ENCODE measurements around the gene CD36. TPM values are rescaled to one million over a fixed set of nuclear protein-coding genes. Genes with fewer than 3 reads are reported as not detected.
"Not testable (repeated sequence)": the region's sequence is repeated elsewhere in the genome, so short reads cannot be mapped to it uniquely, and the experiment has no call there.

Gene CD36
- total RNA-seq, 2 donors from 2014 or later, result 120 to 152 TPM

GRCh38 chr7:80646083-80646865 is 7.8 kb downstream of the CD36 start:
- no peak for DNase-seq (ENCODE audit: low spot score)
- intact Hi-C loops (cut with DNase I), result loop anchor here in 1 of 2 donors (10.0 kb wide), 1 partner anchor 211 kb away; no protein-coding TSS in a partner anchor

GRCh38 chr7:80647436-80647835 is 9.0 kb downstream of the CD36 start:
- DNase-seq (ENCODE audit: low spot score), result no peak
- intact Hi-C loops (cut with DNase I), result loop anchor here in 1 of 2 donors (10.0 kb wide), 1 partner anchor 213 kb away; no protein-coding TSS in a partner anchor

GRCh38 chr7:80648031-80648600 is 9.7 kb downstream of the CD36 start:
- intact Hi-C loops (cut with DNase I), result loop anchor here in 1 of 2 donors (10.0 kb wide), 1 partner anchor 213 kb away; no protein-coding TSS in a partner anchor
- no peak for DNase-seq (ENCODE audit: low spot score)

GRCh38 chr7:80649011-80649410 is 10.6 kb downstream of the CD36 start:
- intact Hi-C loops (cut with DNase I), result loop anchor here in 1 of 2 donors (10.0 kb wide), 1 partner anchor 214 kb away; no protein-coding TSS in a partner anchor
- DNase-seq (ENCODE audit: low spot score), result no peak

DNA sequence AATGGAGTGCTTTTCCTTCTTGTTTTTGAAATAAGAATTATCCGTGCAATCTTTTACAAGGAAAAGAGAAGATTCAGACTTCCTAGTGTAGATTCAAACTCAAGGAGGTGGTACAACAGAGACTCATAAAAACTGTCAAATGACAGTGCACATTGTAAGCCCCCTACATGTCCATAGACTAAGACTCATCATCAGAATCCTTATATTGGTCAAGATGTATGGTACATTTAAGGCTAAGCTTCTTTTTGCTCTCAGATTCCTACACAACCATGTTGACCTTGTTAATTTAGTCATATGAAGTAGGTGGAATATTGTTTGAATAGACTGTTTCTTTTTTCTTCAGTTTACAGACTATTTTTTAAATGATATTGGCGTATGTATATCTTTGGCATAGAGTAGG is 11.6 kb downstream of the CD36 start:
- intact Hi-C loops (cut with DNase I), result loop anchor here in 1 of 2 donors (10.0 kb wide), 1 partner anchor 105 kb away; no protein-coding TSS in a partner anchor
- no peak for DNase-seq (ENCODE audit: low spot score)

DNA sequence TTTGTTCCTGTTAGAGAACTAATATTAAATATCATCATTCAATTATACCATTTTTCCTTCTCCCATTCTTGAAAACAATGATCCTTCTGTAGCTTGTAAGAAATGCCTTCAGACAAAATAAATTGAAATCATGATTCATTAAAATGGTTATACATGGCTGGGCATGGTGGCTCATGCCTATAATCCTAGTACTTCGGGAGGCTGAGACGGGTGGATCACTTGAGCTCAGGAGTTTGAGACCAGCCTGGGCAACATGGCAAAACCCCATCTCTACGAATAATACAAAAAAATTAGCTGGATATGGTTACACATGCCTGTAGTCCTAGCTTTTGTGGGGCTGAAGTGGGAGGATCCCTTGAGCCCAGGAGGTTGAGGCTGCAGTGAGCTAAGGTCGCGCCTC is 13.0 kb downstream of the CD36 start:
- no peak for DNase-seq (ENCODE audit: low spot score)
- intact Hi-C loops (cut with DNase I), result loop anchor here in 1 of 2 donors (10.0 kb wide), 1 partner anchor 107 kb away; no protein-coding TSS in a partner anchor

DNA sequence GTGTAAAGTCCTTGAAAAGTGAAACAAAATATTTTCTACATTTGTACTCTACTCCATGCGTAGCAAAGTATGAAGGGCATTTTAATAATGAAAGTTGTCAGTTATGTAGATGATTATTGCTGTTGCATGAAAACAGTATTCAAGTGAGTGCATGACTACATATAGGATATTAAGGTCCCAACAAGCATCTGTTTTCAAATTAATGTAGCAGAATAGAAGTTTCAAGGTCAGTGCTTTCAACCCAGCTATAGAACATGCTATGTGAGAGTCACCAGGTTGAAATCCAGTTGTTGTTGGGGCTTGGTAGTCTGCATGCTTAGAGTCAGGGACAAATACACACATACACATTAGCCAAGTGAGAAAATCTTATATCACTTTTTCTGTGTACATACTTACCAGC is 14.8 kb downstream of the CD36 start:
- intact Hi-C loops (cut with DNase I), result loop anchor here in 1 of 2 donors (10.0 kb wide), 1 partner anchor 108 kb away; no protein-coding TSS in a partner anchor
- DNase-seq (ENCODE audit: low spot score), result no peak

- intact Hi-C loops (cut with DNase I), result loop anchor here in 1 of 2 donors (10.0 kb wide), 1 partner anchor 110 kb away; no protein-coding TSS in a partner anchor
- DNase-seq (ENCODE audit: low spot score), result no peak
Measured at GRCh38 chr7:80654887-80655340, 16.5 kb downstream of the CD36 start.

DNA sequence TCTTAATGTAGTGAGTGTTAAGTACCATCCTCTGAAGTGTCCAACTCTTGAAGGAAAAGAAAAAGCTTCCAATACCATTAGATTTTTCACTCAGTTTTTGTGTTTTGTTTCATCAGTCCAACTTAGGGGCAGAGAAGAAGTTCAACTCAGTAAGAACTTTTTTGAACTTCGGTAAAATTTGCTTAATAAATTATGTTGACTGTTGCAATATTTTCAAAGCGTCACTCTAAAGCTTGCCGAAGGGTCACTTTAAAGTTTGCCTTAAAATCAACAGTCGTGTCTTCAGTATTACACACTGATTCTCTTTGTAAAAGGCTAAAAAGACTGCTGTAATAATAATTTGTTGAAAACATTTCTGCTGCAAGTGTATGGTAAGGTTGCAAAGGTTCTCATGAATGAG is 17.6 kb downstream of the CD36 start:
- DNase-seq (ENCODE audit: low spot score), result no peak
- intact Hi-C loops (cut with DNase I), result loop anchor here in 1 of 2 donors (10.0 kb wide), 1 partner anchor 111 kb away; no protein-coding TSS in a partner anchor

- intact Hi-C loops (cut with DNase I), result loop anchor here (2.0 to 10.0 kb wide), 4 partner anchors 75 to 235 kb away; no protein-coding TSS in a partner anchor
- no peak for DNase-seq (ENCODE audit: low spot score)
Measured at GRCh38 chr7:80659120-80660055, 20.9 kb downstream of the CD36 start.

DNA sequence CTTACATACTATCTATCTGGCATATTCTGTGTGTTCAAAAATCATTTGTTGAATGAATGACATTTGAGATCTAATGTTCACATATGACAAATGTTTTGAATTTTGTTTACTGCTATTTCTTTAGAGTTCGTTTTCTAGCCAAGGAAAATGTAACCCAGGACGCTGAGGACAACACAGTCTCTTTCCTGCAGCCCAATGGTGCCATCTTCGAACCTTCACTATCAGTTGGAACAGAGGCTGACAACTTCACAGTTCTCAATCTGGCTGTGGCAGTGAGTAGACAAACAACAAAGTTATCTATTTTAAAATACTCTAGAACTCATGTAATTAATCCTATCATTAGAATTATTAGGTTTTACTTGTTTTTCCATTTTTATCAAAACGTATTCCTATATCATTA is 22.5 kb downstream of the CD36 start:
- intact Hi-C loops (cut with DNase I), result loop anchor here (2.0 to 10.0 kb wide), 3 partner anchors 76 to 236 kb away; no protein-coding TSS in a partner anchor
- DNase-seq (ENCODE audit: low spot score), result no peak

DNA sequence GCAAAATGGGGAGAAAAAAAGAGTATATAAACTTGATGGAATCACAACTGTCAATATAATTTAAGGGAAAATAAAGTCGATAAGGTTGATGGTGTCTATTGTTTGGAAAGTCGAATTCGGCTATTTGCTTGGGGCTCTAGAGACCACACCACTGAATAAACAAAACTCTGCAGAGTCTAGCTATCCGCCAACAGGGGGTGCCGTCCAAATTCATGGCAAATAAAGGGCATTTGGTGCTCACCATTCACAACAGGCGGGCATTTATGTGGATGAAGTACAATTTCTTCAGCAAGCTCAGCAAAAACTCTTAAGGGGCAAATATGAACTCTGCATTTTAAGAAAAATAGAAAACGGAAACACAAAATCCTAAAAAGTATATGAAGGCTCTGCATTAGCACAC is 23.3 kb downstream of the CD36 start:
- intact Hi-C loops (cut with DNase I), result loop anchor here (2.0 to 10.0 kb wide), 3 partner anchors 77 to 237 kb away; no protein-coding TSS in a partner anchor

GRCh38 chr7:80662252-80662651 is 23.8 kb downstream of the CD36 start:
- DNase-seq (ENCODE audit: low spot score), result peak; percentile 44
- intact Hi-C loops (cut with DNase I), result loop anchor here in 1 of 2 donors (10.0 kb wide), 2 partner anchors 77 to 227 kb away; no protein-coding TSS in a partner anchor

More for the DNA sequence above, 23.3 kb downstream of the CD36 start:
- DNase-seq (ENCODE audit: low spot score), result no peak

- intact Hi-C loops (cut with DNase I), result loop anchor here in 1 of 2 donors (10.0 kb wide), 2 partner anchors 81 to 231 kb away; no protein-coding TSS in a partner anchor
- DNase-seq (ENCODE audit: low spot score), result no peak
Measured at GRCh38 chr7:80665526-80665925, 27.1 kb downstream of the CD36 start.

DNA sequence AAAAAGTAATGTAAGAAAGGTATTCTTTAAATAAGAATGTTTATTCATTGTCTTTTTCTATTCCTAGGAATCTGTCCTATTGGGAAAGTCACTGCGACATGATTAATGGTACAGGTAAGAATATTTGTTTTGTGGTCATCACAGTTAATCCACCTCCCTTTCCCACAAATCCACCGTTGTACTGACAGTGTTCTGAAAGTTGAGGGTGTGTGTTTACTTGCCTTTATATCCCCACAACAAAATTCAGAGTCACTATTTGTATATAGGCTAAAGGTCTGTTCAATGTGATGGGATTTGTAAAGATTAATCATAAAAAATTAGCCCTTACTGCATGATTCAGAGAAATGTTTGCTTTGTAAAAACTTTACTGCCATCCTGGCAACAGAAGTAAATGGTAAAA is 27.9 kb downstream of the CD36 start:
- intact Hi-C loops (cut with DNase I), result loop anchor here in 1 of 2 donors (10.0 kb wide), 2 partner anchors 82 to 232 kb away; no protein-coding TSS in a partner anchor
- DNase-seq (ENCODE audit: low spot score), result no peak

DNA sequence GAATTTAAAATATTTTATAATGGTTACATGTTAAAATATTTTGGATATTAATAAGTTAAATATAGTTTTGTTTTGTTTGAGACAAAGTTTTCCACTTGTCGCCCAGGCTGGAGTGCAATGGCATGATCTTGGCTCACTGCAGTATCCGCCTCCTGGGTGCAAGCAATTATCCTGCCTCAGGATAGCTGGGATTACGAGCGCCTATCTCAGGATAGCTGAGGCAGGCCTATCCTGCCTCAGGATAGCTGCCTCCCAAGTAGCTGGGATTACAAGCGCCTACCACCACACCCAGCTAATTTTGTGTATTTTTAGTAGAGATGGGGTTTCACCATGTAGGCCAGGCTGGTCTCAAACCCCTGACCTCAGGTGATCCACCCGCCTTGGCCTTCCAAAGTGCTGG is 30.9 kb downstream of the CD36 start:
- not testable (repeated sequence) for DNase-seq (ENCODE audit: low spot score)
- intact Hi-C loops (cut with DNase I), result loop anchor here in 1 of 2 donors (10.0 kb wide), 2 partner anchors 85 to 235 kb away; no protein-coding TSS in a partner anchor

- intact Hi-C loops (cut with DNase I), result no loop called here
- no peak for DNase-seq (ENCODE audit: low spot score)
Measured at GRCh38 chr7:80671744-80672143, 33.3 kb downstream of the CD36 start.

DNA sequence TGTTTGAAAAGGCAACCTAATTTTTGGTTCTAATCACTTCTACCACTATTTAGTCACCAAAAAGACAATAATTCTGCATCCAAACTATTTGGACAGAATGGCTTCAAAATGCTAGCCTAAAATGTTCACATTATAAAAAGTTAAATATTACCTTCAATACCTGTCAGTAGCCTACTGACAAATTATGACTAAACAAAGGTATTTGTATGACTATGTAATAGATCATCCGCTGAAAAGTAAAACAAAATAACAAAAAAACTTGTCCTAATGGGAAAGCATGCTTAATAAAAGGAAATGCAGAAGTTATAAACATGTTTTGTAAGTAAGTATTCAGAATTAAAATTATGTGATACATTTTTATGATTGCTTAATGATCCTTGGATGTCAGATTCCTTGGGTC is 36.6 kb downstream of the CD36 start:
- DNase-seq (ENCODE audit: low spot score), result no peak
- intact Hi-C loops (cut with DNase I), result no loop called here

Data from posterior vena cava (tissue), 2 donors.